ENCODE results near the gene DNAI2. TPM values are rescaled to one million over a fixed set of nuclear protein-coding genes. Genes with fewer than 3 reads are reported as not detected.
A peak's percentile ranks its signal among the peaks of the same experiment; 100 is the strongest.

The DNAI2 gene
- total RNA-seq, 4 donors from 2014 or later = 0.13 TPM; not detected in 3

DNA sequence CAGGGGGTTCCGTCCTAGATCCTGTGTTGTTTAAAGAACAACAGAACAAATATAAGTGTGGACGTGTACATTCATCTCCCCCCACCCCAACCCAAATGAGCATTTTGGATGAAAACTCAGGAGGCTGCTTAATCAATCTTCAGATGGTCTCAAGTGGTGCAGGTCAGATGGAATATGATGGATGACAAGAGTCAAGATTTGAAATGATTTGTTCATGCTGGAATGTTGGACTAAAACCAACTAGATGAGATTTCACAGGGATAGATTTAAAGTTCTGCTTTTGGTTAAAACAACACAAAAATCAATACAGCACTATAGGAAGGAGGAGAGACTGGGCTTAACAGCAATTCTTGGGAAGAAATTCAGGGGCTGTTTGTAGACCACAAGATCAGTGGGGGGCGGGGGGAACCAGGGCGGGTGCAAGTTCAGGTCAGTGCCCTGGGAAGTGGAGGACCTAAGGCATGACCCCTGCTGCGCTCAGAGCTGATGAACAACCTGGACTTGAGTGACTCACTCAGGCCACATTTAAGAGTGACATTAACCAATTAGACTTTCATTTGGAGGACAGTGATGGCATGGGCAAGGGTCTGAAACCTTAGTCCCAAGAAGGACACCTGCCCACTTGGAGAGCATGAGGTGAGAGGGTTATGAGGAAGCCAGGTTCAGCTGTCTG lies 45.6 kb upstream of the DNAI2 start:
- 92% methylated on average over 5 of the region's 5 CpGs for WGBS, 2 donors
- no peak overlapping the region for H3K4me3 ChIP-seq (replicated peaks in 1 of 3)
- intact Hi-C loops (cut with DNase I) = no loop called here
- H3K36me3 ChIP-seq = peaks cover 0 to 6% of the 10 kb centered on the region in 2 donors
- H3K27ac ChIP-seq = no peak overlapping the region
- H3K9me3 ChIP-seq = no peaks in the 10 kb centered on the region
- TF ChIP-seq POLR2A (IDR thresholded peaks at IDR 0.05) = no peak
- TF ChIP-seq, protein P1, sequence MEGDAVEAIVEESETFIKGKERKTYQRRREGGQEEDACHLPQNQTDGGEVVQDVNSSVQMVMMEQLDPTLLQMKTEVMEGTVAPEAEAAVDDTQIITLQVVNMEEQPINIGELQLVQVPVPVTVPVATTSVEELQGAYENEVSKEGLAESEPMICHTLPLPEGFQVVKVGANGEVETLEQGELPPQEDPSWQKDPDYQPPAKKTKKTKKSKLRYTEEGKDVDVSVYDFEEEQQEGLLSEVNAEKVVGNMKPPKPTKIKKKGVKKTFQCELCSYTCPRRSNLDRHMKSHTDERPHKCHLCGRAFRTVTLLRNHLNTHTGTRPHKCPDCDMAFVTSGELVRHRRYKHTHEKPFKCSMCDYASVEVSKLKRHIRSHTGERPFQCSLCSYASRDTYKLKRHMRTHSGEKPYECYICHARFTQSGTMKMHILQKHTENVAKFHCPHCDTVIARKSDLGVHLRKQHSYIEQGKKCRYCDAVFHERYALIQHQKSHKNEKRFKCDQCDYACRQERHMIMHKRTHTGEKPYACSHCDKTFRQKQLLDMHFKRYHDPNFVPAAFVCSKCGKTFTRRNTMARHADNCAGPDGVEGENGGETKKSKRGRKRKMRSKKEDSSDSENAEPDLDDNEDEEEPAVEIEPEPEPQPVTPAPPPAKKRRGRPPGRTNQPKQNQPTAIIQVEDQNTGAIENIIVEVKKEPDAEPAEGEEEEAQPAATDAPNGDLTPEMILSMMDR (IDR thresholded peaks at IDR 0.05) = no peak
- H3K27me3 ChIP-seq = no peaks in the 10 kb centered on the region
- DNase-seq = no peak
- H3K4me1 ChIP-seq = peaks cover 3 to 14% of the 10 kb centered on the region in 2 donors

DNA sequence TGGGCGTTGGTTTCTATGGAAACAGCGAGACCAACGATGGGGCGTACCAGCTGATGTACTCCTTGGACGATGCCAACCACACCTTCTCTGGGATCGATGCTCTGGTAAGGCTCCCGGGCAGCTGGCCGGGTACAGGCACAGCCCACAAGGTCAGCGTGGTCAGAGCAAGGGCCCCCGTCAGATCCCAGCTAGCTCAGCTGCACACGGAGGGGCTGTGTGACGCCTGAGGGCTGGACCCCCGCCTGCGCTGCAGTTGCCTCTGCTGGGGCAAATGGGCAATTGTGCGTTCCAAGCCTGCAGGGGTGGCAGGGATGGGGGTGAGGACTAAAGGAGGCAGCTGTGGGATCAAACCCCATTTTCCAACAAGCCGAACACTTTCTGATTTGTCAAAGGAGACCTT lies 43.1 kb upstream of the DNAI2 start:
- peaks cover 0 to 6% of the 10 kb centered on the region in 2 donors for H3K36me3 ChIP-seq
- no peak overlapping the region for H3K4me3 ChIP-seq (replicated peaks in 1 of 3)
- H3K9me3 ChIP-seq = no peaks in the 10 kb centered on the region
- DNase-seq = no peak
- H3K27ac ChIP-seq = no peak overlapping the region
- WGBS, 2 donors = 95 to 98% methylated on average over 15 to 16 of the region's 16 CpGs
- intact Hi-C loops (cut with DNase I) = no loop called here
- no peaks in the 10 kb centered on the region for H3K27me3 ChIP-seq
- no peak for TF ChIP-seq POLR2A (IDR thresholded peaks at IDR 0.05)
- TF ChIP-seq, protein P1 (IDR thresholded peaks at IDR 0.05) = no peak
- H3K4me1 ChIP-seq = peaks cover 27 to 37% of the 10 kb centered on the region in 2 donors

DNA sequence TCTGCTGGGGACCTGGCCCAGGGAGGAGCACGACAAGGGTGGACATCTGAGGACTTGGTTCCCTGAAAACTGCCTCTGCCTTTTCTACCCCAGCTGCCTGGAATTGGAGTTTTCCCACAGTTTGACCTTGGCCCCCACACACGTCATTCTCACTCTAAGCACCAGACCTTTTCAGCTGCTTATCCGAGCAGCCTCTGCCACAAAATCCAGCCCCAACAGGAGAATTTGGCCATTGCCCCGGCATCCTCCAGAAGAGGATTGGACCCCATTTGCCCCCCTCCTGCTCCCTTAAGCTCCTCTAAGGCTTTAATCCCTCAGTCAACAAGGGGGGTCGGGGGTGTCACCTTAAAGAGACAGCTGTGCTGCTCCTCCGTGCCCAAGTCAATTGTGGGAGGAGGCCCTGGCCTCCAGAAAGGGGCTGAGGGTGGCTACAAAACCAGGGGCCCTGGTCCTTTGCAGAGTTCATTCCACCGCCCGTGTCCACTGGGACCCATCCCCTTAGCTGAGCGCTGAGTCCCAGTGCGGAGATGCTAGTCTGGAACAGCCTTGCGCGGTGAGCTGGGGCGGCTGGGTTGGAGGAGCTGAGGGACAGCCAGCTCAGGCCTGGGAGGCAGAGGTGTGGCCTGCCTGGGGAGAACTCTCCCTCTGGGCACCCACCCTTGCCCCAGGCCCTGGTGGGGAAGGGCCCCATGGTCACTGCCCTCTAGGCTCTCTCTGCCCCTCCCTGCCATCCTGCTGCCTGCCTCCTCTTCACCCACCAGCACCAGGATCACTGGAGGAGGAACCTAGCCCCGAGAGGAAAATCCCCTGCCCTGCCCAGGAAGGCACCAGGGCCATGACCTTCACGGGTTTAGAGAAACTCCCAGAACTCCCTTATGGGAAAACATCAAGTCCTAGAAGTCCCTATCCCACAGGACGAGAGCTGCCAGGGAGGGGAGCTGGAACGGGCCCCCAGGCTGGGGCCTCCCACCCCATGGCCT lies 41.8 kb upstream of the DNAI2 start:
- Histone ChIP-seq H3K36me3 (peaks cover 0 to 6% of the 10 kb centered on the region in 2 donors), H3K4me1 (peaks cover 40 to 50% of the 10 kb centered on the region in 2 donors), H3K27me3 (no peaks in the 10 kb centered on the region), H3K4me3 (replicated peaks in 1 of 3) (no peak overlapping the region), H3K27ac (peak overlapping the region in 1 of 3 donors; percentile 72), H3K9me3 (no peaks in the 10 kb centered on the region)
- 86 to 92% methylated on average over 11 to 17 of the region's 17 CpGs for WGBS, 2 donors
- TF ChIP-seq POLR2A (IDR thresholded peaks at IDR 0.05) = no peak
- TF ChIP-seq, protein P1 (IDR thresholded peaks at IDR 0.05) = no peak
- no peak for DNase-seq
- intact Hi-C loops (cut with DNase I) = no loop called here

DNA sequence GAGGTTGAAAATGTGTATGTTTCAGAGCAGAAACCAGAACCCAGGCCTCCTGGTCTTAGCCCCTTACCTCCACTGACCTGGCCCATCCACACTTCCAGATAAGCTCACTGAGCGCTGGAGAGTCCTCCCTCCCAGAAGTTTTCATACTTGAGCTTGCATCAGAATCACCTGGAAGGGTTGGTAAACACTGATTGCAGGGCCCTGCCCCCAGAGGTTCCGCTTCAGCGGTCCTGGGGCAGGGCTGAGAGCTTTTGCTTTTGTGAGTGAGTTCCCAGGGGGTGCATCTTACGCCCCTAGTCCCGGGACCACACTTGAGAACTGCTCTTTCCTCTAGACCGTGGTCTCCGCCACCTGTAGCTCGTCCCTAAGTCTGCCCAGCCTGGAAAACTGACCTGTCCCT lies 40.1 kb upstream of the DNAI2 start:
- 40 to 47% methylated on average over 7 to 8 of the region's 8 CpGs for WGBS, 2 donors
- intact Hi-C loops (cut with DNase I) = no loop called here
- Histone ChIP-seq H3K36me3 (peaks cover 0 to 6% of the 10 kb centered on the region in 2 donors), H3K9me3 (no peaks in the 10 kb centered on the region), H3K27ac (peak overlapping the region; percentile 39 to 72 (median 57)), H3K27me3 (no peaks in the 10 kb centered on the region), H3K4me3 (replicated peaks in 1 of 3) (no peak overlapping the region), H3K4me1 (peaks cover 47 to 58% of the 10 kb centered on the region in 2 donors)
- TF ChIP-seq POLR2A (IDR thresholded peaks at IDR 0.05) = no peak
- TF ChIP-seq, protein P1 (IDR thresholded peaks at IDR 0.05) = no peak
- DNase-seq = peak; percentile 66 to 77

Data from thyroid gland (tissue), 4 donors.